Fibroblast of the aortic adventitia (primary cell): ENCODE measurements around the gene PCAT7. TPM values are rescaled to one million over a fixed set of nuclear protein-coding genes. Genes with fewer than 3 reads are reported as not detected.
"Not testable (repeated sequence)": the region's sequence is repeated elsewhere in the genome, so short reads cannot be mapped to it uniquely, and the experiment has no call there.

Experiments
- DNase-seq: peaks from one replicate; pipeline ENCODE4 v3.0.0-alpha.2; 2010; ENCODE audit warnings: low read depth
- H3K4me3 ChIP-seq: 2 replicates; pipeline ENCODE4 v1.5.1; 2011; ENCODE audit warnings: low read depth, mild to moderate bottlenecking, control low read depth, low read length, moderate library complexity
- total RNA-seq: library from RNA; depleted of rRNA; stranded (reverse); fragments of >200 nt; gene quantifications from 2 replicates; pipeline ENCODE4 v1.2.3, GENCODE V29; 2012; ENCODE audit warnings: low replicate concordance
- TF ChIP-seq, protein P1 (sequence below): IDR thresholded peaks from 2 replicates; pipeline ENCODE4 v1.5.1; 2011; ENCODE audit warnings: mild to moderate bottlenecking, low read length, control low read depth, inconsistent platforms; ENCODE audit not compliant: insufficient read depth

PCAT7 gene
- total RNA-seq, 1 donor = 0.09 TPM

DNA sequence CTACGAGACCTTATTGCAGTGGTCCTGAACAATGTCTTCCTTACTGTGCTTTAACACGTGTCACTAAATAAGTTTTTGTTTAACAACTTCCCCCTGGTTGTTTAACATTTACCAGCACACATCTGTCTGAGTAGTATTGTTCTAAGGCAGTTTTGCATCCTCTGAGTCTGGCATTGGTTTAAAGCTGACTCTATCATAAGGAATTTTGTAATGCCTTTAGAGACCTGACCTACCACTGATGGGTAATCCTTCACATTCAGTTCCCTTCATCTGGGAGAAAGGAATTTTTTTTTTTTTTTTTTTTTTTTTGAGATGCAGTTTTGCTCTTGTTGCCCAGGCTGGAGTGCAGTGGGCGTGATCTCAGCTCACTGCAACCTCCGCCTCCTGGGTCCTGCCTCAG lies 20.0 kb upstream of the PCAT7 start:
- peak; percentile 71 for DNase-seq
- TF ChIP-seq, protein P1, sequence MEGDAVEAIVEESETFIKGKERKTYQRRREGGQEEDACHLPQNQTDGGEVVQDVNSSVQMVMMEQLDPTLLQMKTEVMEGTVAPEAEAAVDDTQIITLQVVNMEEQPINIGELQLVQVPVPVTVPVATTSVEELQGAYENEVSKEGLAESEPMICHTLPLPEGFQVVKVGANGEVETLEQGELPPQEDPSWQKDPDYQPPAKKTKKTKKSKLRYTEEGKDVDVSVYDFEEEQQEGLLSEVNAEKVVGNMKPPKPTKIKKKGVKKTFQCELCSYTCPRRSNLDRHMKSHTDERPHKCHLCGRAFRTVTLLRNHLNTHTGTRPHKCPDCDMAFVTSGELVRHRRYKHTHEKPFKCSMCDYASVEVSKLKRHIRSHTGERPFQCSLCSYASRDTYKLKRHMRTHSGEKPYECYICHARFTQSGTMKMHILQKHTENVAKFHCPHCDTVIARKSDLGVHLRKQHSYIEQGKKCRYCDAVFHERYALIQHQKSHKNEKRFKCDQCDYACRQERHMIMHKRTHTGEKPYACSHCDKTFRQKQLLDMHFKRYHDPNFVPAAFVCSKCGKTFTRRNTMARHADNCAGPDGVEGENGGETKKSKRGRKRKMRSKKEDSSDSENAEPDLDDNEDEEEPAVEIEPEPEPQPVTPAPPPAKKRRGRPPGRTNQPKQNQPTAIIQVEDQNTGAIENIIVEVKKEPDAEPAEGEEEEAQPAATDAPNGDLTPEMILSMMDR = no peak
- H3K4me3 ChIP-seq = no peak overlapping the region

DNA sequence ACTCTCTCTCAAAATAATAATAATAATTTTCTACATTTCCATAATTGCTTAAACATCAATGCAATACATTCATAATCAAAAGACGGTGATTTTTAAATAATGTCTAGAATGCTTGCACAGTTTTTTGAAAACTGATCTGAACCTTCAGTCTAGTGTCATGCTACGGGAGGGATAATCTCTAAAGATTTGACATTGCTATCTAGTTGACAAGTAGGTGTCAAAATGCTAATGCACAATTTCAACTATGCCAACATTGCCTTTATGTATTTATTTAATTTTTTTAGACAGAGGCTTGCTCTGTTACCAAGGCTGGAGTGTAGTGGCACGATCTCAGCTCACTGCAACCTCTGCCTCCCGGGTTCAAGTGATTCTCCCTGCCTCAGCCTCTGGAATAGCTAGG lies 16.0 kb upstream of the PCAT7 start:
- no peak for DNase-seq
- no peak overlapping the region for H3K4me3 ChIP-seq
- TF ChIP-seq, protein P1 = no peak

DNA sequence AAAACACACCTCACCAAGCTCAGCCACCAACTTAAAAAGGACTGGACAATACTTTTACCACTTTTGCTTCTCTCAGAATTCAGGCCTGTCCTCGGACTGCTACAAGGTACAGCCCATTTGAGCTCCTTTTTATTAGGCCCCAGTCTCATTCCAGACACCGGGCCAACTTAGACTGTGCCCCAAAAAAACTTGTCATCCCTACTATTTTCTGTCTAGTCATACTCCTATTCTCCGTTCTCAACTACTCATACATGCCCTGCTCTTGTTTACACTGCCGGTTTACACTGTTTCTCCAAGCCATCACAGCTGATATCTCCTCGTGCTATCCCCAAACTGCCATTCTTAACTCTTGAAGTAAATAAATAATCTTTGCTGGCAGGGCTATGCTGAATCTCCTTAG lies 10.5 kb upstream of the PCAT7 start:
- DNase-seq, H3K4me3 ChIP-seq: not testable (repeated sequence)

DNA sequence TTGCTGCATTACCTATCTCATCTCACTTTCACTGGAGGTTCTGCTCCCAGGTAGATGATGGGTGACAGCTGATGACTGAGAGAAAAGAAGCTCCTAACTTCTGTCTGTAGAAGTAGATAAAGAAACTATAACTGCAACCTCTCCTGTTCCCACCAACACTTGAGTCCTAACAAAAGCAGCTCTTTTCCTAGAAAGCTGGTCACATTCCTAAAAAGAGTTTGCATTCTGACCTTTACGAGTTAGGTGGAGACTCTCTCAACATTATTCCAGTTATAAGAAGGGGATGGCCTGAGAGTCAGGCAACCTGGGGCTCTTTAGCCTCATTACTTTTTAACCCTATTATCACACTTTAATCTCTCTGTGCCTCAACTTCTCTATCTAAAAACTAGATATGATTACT lies 8.9 kb upstream of the PCAT7 start:
- DNase-seq = no peak
- TF ChIP-seq, protein P1 = no peak
- H3K4me3 ChIP-seq = no peak overlapping the region

DNA sequence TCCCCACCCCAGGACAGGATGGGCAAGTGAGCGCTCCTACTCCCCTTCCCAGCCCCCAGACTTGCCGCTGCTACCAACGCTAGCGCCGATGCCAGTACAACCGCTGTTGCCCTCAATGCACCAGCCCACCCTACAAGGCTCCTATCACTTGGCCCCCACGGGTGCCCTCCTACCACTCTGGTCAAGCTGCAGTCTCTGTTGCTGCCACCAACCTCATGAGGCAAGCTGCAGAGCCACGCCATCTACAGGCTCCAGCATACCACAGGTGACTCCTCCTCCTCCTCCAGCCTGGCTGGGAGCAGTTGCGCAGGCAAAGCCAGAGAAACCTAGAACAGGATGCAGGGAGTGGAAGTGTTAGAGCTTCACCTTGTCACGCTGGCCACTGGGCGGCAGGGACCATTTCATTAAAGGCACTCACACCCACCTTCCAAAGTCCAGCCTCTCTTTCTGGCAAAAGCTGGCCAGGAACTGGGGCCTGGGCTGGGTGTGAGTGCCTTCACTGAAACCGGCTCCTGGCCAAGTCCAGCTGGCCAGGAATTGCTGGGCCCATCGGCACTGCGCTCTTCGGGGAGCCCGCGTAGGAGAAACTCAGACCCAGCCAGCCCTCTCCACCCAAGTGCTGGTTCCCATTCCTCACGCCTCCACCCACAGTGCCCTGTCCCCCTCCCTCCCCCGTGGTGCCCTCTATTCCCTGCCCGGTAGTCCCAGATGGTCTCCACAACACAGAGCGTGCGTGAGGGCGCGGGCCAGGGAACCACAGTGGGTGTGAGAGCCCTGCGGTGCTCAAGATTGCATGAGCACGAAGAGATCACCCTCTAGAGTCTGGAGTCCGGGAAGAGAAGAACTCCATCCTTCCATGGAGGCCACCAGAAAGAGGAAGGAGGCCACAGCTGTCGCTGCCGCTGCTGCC lies 1.6 kb upstream of the PCAT7 start:
- no peak overlapping the region for H3K4me3 ChIP-seq
- TF ChIP-seq, protein P1 = no peak
- DNase-seq = no peak

DNA sequence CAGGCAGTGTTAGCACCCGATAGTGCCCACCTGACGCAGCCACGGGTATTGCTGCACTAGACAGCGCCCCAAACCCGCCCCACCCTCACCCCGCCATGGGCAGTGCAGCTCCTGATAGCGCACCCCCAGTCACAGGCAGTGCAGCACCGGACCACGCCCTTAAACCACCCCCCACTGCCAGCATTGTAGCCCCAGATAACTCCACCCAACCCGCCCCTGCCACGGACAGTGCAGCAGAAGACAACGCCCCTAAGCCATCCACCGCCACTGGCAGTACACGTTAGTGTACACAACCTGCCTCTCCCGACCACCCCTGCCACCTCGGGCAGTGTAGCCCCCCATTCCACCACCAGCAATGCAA lies 825 bp upstream of the PCAT7 start:
- no peak for DNase-seq
- TF ChIP-seq, protein P1 = no peak
- no peak overlapping the region for H3K4me3 ChIP-seq

DNA sequence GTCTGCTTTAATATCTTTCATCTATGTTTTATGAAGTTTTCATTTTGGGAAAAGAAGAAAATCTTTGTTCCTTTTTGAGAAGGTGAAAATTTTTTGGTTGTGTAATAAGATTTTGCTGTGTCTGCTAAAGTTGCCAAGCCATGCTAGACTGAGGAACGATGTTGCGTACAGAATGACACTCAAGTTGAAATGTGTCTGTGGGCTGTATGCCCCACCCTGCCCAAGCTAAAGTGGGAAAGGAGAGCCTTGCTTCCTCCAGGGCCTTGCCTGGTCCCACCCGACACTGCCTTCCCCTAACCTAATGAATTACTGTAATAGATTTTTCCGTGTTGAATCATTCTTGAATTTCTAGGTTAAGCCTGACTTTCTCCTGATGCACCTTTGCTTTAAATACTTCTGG lies 2.5 kb downstream of the PCAT7 start:
- no peak overlapping the region for H3K4me3 ChIP-seq
- DNase-seq = no peak
- TF ChIP-seq, protein P1 = no peak
